Posterior cingulate gyrus (tissue), 11 donors: Measurements from ENCODE around the gene HK1.

ENCODE experiments used
- DNase-seq, 10 donors: peaks; one replicate each; pipeline versions ENCODE4 v3.0.0 to v3.0.0-alpha.2; 2020 to 2021; ENCODE audit warnings: mixed read lengths in 3 of 10
- intact Hi-C: fragments of 100-400 bp; cut with DNase I; formaldehyde crosslinking; loops from one replicate; pipeline ENCODE4 v1.15.1; 2023

Gene HK1

DNA sequence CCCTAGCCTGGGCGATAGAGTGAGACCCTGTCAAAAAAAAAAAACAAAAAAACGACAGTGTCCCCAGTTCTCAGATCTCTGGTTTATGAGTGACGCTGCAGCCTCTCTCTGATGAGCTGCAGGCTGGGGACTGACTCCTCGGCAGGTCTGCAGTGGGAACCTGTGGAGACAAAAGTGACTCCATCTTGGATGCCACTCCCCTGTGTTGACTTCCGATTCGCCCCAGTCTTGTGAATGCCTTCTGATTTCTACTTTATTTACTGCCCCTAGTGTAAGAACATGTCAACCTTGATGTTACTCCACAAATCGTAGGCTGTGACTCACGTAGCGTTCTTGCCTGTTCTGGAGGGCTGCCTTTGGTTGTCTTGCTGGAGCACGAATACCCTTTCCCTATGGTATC is 132.2 kb downstream of the HK1 start:
- DNase-seq, result peak in 2 of 10 donors; percentile 36 to 43
- intact Hi-C loops, result no loop called here

DNA sequence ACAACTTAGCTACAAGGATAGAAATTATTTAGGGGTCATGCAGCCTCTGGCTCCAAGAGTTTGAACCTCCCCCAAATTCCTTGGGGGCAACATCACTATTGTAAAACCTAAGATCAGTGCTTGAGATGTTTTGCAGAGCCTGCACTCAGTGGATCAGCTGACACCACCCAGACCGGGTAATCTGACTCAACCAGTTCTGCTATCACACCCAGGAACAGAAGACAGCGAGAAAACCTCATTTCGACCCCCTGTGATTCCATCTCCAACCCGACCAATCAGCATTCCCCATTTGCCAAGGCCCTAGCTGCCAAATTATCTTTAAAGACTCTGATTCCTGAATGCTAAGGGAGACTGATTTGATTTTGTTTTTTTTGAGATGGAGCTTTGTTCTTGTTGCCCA is 133.2 kb downstream of the HK1 start:
- intact Hi-C loops, result no loop called here

DNA sequence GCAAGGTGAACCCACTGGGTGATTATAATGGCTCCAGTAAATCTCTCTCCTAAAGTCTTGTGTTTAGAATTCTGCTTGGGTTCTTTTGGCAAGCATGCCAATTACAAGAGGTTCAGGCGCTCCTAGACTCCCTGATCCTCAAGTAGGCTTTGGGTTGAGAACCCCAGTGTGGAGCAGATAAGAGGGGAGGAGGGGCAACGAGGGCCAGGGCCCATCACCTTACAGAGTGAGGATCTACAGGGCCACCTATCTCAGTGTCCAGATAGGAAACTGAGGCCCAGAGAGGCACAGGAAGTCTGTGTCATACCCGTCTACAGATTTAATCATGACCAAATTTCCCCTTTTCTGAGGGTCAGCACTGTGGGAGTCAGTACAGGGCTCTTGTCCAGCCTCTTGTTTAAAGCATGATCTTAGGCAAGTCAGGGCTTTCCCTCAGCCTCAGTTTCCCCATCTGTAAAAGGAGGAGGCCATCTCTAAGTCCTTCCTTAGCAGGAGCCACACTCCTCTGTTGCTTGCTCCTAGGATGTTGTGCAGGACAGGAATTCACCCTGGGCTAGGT is 134.0 kb downstream of the HK1 start:
- peak in 1 of 10 donors; percentile 7 for DNase-seq
- intact Hi-C loops, result no loop called here

More for the DNA sequence above, 133.2 kb downstream of the HK1 start:
- no peak for DNase-seq

DNA sequence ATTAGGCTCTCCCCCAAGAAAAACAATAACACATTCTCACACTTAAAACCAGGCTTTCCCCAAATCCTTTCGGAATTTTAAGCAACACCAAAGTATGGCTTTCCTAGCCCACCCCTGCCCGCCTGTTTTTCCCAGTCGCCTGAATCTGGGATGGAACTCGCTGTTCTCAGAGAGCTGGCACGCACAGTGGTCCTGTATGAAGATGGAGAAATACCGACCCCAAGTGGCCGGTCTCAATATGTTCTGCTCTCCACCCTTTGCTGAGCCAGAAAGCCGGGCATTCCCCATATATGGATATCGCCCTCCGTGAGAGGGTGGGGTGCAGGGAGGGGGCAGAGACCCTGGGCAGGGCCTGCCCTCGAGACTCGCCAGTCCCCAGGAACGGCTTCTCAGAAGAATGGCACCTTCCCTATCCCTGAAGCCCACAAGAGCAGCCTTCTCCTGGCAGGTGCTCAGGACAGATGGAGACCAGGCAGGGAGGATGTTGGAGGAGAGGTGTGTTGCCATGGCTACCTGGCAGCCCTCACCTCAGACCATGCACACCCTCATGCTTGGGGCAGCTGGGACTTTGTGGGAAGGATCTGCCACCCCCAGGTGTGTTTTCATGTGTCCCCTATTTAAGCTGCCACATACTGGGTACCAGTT is 135.0 kb downstream of the HK1 start:
- intact Hi-C loops, result no loop called here
- peak; percentile 40 to 91 (median 68) for DNase-seq

DNA sequence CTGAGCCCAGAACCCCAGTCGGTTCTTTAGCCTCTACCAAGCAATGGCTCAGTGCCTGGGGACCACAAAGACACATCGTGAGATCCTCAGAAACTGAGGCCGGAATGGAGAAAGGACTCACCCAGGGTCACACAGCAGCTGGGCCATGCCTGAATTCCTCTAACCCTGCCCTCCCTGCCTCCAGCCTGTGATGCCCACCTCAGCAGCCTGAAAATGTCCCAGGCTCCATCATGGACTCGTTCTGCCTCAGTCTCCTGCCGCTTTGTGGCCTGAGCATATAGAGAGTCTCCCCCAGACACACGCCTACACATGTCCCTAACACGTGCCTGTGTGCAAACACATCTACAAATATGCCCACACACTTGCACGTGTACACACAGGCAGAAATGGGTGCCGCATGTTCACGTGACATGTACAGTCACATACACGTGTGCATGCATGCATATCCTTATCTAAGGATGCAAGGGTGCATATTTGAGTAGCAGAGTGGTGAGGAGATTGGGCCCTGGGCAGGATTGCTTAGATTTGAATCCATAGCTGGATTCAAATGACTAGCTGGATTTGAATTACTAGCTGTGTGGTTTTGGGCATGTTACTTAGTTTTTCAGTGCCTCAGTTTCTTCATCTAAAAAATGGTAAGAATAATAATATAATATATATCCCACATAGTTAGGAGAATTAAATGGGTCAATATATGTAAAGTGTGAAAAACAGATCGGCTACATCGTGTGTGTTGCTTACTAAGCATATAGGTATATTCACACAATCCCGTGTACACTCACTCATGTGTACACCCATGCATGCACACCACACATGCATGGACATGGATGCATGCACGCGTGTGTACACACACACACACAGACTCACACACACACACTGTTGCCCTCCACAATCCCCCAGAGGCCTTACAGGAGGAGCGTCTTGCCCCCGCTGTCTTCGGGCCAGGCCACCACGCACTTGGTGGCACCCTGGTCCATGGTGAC is 136.0 kb downstream of the HK1 start:
- intact Hi-C loops, result no loop called here
- DNase-seq, result peak in 2 of 10 donors; percentile 42 to 52

- intact Hi-C loops, result no loop called here
- DNase-seq, result peak in 2 of 10 donors; percentile 67 to 70
These were observed 136.8 kb downstream of the HK1 start for GRCh38 chr10:69415049-69415448.

GRCh38 chr10:69415951-69416350 is 137.7 kb downstream of the HK1 start:
- intact Hi-C loops, result no loop called here
- peak in 2 of 10 donors; percentile 36 to 60 for DNase-seq

GRCh38 chr10:69416695-69417094 is 138.4 kb downstream of the HK1 start, which contains the start of gene TACR2:
TACR2 (minus strand) TSS chr10:69416918; CDS start chr10:69416323, 595 bp downstream.
- intact Hi-C loops, result no loop called here
- peak in 2 of 10 donors; percentile 56 to 62 for DNase-seq

DNA sequence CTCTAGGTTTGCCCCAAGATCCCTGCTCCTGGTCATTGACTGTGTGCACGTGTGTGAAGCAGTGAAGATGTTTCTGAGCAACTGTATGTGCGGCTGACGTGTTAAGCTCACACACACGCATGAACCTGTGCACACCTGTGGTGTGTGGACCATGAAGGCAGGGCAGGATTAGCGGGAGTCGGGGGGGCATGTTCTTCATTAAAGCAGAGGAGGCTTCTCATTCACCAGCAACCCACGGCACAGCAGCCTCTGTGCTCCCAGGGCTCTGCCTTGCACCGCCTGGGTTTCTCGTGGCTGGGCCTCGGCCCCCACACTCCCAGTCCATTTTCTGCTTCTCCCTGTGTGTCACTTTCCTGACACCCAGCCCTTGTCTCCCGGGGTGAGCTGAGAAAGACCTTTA is 139.2 kb downstream of the HK1 start:
- intact Hi-C loops, result no loop called here
- peak in 1 of 10 donors; percentile 69 for DNase-seq

DNA sequence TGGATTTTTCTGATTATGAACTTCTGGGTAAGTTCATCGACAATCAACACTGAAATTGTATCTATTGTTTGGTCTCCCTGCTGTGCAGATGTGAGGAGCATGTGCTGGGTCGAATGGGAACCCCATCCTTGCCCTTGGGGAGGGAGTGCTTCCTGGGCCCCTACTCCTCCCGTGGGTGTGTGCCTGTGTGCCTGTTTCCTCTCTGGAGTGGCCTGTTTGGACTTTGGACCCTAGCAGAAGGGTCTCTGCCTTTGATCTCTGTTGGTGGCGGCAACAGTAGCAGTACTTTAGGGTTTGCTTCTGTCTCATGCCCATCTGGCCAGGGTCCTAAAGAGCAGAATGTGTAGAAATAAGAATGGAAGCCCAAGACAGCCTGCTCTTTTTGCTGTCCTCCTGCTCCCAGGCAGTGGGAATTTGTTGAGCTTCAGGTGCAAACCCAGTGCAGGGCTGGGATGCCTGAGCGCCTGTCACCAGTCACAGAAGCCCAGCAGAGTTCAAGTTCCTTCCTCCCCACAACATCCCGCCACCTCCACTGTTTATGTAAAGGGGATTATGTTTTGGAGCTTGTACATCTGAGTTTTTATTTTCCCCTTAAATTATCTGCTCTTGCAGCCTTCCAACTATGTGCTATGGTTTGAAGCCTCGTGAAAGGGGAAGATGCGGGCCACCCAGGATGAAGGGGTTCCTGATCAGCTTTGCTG is 139.9 kb downstream of the HK1 start:
- peak in 1 of 10 donors; percentile 36 for DNase-seq

DNA sequence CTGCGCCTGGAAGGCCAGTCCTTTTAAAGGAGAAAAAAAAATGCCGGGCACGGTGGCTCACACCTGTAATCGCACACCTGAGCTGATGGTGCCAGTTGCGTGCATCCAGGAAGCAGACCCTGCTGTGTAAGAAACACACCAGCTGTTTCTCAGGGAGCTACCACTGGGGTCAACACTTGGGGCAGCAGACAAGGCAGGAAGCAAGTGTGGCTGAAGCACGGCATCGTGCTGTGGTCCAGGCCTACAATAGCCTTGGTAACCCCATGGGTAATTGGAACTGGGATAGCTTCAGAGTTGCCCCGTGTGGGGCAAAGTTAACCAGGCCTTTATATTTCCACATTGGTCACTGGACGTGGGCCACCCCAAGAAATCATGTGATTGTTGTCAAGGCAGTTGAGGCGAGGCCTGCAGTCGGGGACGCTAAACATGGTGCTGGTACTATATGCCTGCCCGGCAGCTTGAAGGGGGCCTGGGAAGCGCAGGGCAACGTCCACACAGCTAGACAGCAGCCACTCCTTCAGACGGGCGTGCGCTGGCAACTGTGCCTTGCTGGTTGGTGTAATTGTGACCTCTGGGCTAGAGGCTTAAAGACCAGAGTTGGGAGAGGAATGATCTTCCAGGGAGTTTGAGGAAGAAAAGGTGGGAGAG is 140.9 kb downstream of the HK1 start:
- DNase-seq, result peak in 1 of 10 donors; percentile 32
- intact Hi-C loops, result no loop called here

More for the DNA sequence above, 139.9 kb downstream of the HK1 start:
- intact Hi-C loops, result no loop called here

GRCh38 chr10:69419744-69420126 is 141.4 kb downstream of the HK1 start:
- intact Hi-C loops, result no loop called here
- peak in 1 of 10 donors; percentile 46 for DNase-seq

GRCh38 chr10:69421611-69422308 is 143.5 kb downstream of the HK1 start:
- DNase-seq, result peak in 1 of 10 donors; percentile 40
- intact Hi-C loops, result no loop called here

DNA sequence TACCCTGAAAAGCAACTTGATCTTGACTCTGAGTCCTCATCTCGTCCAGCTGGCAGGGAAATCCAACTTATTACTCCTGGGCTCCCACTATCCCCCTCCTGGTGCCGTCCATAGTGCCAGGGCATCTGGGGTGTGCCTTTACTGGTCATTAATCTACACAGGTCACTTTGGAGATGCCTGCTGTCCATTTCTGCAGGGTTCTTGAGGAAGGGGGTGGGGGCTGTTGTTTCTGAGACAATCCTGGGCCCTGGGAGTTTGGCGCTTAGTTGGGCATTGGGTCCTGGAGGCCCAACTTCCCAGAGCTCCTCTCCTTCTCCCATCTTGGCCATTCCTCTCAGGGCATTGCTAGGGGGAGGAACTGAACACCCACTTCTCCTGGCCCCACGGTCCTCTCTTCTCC is 144.4 kb downstream of the HK1 start:
- intact Hi-C loops, result no loop called here
- peak in 1 of 10 donors; percentile 23 for DNase-seq

DNA sequence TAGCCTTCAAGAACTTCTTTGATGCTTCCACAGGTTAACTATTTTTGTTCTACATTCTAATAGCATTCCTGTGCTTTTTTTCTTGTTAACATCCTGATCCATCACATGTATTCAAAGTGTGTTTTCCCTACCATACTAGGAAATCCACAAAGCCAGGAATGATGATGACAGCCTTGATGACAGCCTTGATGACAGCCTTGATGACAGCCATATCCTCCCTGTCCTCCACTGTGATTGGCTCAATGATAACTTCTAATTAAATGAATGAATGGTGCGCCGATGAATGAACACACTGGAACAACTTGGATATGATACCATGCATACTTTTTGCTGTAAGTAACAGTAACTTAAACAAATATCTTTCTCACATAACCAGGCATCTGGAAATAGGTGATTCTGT is 146.7 kb downstream of the HK1 start:
- intact Hi-C loops, result loop anchor here (5.0 kb wide), 1 partner anchor 212 kb away; no protein-coding TSS in a partner anchor
- no peak for DNase-seq

DNA sequence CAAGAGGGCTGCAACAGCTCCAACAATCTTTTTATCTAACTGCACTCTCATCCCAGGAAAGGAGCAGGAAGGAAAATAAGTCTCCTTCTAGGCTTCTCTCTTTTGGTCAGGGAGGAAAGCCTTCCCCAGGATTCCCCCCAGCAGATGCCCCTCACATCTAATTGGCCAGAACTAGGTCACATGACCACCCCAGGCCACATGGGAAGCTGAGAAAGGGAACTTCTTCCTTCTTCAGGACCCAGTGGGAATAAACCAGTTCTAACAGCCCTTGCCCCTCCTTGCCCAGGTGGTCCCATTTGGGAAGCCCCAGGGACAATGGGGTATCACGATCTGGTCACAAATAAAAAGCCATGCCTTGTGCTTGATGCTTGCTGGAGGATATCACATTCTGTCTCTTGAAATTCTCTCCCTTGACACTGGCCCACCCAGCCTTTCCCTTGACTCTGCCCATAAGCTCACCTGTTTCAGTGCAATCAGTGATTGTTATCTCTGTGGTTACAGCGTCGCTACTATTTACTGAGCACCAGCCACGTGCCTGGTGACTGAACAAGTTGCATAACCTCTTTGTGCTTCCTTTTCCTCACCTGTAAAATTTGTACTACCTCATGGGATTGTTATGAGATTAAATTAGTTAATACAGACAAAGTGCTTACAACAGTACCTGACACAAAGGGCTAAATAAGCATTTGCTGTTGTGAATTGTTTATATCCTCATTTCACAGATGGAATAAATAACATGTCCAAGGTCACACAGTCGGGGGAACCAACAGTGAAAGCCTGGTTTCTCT is 147.4 kb downstream of the HK1 start:
- intact Hi-C loops, result loop anchor here (5.0 kb wide), 1 partner anchor 212 kb away; no protein-coding TSS in a partner anchor
- peak in 1 of 10 donors; percentile 2 for DNase-seq

DNA sequence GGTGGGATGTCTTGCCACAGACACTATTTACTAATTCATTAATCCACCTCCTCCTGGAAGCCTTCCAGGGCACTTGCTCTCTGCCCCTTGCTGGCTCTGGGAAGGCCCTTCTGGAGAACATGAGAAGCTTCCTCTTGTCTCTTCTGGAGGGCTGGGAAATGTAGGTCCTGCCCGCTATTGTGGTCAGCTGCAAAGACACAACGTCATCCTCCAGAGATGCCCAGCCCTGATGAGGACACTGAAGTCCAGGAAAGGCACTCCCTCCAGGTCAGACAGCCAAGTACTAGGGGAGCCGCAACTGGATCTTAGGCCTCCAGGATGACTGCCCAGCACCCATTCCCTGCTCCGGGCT is 148.1 kb downstream of the HK1 start:
- intact Hi-C loops, result loop anchor here (5.0 kb wide), 1 partner anchor 211 kb away; no protein-coding TSS in a partner anchor
- DNase-seq, result peak in 2 of 10 donors; percentile 2 to 48

- peak in 1 of 10 donors; percentile 67 for DNase-seq
- intact Hi-C loops, result loop anchor here (5.0 kb wide), 1 partner anchor 209 kb away; no protein-coding TSS in a partner anchor
These were observed 149.9 kb downstream of the HK1 start for GRCh38 chr10:69428165-69428564.
